Measurements from ENCODE around the gene ZNF580. TPM values are rescaled to one million over a fixed set of nuclear protein-coding genes. Genes with fewer than 3 reads are reported as not detected.

ZNF580 gene
- polyA plus RNA-seq, 5 donors = 32.1 to 56.3 (median 38.3) TPM

GRCh38 chr19:55621673-55622231 is 19.1 kb upstream of the ZNF580 start:
- DNase-seq = no peak

GRCh38 chr19:55622242-55622969 is 18.4 kb upstream of the ZNF580 start:
- no peak for DNase-seq

GRCh38 chr19:55623130-55623529 is 17.7 kb upstream of the ZNF580 start:
- no peak for DNase-seq

DNA sequence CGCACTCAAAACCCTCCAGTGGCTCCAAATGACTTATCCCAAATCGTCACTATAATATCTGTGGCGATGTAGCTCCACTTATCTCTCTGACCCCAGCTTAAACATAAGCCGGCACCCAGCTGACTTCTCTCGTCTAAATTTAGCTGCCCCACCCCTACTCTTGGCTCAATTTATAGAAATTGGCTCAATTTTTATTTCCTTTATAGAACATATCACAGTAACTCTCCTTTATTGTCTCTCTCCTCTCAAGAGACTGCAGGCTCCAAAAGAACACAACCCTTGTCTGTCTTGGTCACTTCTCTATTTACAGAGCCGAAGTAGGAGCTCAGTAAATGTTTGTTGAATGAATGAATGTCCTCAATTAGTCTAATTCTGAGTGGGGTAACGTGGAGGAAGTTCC is 17.2 kb upstream of the ZNF580 start:
- no peak for DNase-seq

GRCh38 chr19:55624109-55625003 is 16.4 kb upstream of the ZNF580 start, which contains the start of gene ZNF784:
TSS of gene ZNF784 (minus strand) at chr19:55624566. CDS start at chr19:55624561, 5 bp downstream.
- peak; percentile 94 to 95 for DNase-seq

GRCh38 chr19:55625004-55625326 is 15.8 kb upstream of the ZNF580 start:
- DNase-seq = no peak

- no peak for DNase-seq
Measured at GRCh38 chr19:55626350-55626749, 14.5 kb upstream of the ZNF580 start.

GRCh38 chr19:55632463-55632834 is 8.4 kb upstream of the ZNF580 start:
- peak; percentile 71 to 86 for DNase-seq

DNA sequence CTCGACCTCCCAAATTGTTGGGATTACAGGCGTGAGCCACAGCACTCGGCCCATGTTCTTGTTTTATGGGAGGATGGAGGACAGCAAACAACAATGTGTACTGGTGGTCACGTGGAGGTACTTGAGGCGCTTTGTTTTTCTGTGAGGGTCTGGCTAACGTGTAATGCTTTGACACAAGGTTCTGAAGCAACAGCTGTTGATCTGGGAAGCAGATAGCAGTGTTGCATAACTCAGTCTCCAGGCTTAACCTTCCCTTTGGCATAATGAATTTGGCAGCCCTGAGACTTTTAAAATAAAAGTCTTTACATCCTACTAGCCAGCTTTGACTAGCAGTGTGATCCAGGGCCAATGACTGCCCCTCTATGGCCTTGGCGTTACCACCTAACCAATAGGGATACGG is 6.9 kb upstream of the ZNF580 start:
- no peak for DNase-seq

GRCh38 chr19:55635334-55635717 is 5.5 kb upstream of the ZNF580 start:
- DNase-seq = no peak

DNA sequence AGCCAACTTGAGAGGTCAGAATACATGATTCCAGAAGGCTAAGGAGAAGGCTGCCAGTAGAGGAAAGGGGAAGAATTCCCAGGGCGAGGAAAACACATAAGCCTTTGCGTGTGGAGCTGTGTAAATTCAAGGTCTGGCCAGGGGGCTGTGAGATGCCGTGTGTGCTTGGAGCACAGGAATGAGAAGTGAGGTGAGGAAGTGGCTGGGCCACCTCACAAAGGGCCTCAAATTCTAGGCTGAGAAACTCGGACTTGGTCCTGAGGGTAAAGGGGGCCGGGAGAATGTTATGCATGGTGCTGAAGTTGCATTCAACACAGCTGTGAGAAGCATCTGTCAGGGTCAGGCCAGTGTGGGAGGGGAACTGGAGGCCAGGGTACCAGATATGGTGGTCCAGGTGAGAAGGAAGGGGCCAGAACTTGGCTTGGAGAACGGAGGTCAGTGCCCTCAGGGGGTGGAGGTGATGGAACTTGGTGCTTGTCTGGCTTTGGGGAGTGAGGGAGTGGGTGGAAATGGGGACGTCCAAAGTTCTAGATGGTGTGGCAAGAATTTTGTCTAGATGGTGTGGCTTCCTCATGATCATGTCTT is 4.9 kb upstream of the ZNF580 start:
- no peak for DNase-seq

- DNase-seq = no peak
Measured at GRCh38 chr19:55636723-55637122, 4.1 kb upstream of the ZNF580 start.

- DNase-seq = no peak
Measured at GRCh38 chr19:55637534-55637933, 3.3 kb upstream of the ZNF580 start.

DNA sequence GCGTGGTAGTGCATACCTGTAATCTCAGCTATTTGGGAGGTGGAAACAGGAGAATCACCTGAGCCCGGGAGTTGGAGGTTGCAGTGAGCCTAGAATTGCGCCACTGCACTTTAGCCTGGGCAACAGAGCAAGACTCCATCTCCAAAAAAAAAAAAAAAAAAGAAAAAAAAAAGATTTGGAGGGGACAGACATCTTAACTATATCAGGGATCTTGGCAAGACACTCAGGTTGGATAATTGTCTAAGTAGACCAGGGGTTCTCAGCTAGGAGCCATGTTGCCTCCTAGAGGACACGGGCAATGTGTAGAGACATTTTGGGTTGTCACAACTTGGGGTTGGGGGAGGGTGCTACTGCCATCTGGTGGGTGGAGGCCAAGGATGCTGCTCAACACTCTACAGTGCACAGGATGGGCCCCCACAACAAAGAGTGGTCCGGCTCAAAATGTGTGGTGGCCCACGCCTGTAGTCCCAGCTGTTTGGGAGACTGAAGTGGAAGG is 1.9 kb upstream of the ZNF580 start:
- DNase-seq = no peak

GRCh38 chr19:55640043-55640576 is 692 bp upstream of the ZNF580 start:
- DNase-seq = peak; percentile 51 to 56

DNA sequence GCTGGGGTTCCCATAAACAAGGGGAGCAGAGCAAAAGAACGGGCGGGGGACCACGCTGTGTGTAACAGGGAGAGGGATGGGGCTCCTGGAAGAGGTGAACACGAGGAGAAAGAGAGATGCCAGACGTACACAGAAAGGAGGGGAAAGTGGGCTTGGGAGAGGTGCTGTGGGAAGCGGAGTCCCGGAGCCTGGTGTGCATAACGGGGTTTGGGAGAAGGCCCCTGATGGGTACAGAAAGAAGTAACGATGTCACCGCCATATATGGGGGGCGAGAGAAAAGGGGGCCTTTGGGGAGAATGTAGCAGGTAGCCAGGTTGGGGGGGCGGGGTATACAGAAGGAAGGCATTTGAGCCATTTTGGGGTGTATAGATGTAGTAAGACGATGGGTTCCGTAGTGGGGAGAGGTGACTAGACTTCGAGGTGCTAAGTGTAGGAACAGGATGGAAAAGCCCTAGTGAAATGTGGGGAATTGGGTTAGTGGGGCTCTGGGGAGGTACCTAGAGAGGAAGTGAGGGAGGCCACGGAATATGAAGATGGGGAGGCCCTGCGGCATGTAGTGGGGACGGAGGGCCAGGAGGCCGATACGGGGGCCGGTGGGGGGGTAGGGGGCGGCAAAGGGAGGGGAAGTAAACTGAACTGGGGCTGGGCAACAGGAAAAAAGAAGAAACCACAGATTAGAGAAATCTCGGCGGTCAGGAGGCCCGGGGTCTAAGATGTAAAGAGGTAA is 787 bp downstream of the ZNF580 start:
- no peak for DNase-seq

GRCh38 chr19:55642153-55643002 is 1.6 kb downstream of the ZNF580 start:
- DNase-seq = no peak

- peak; percentile 48 to 63 for DNase-seq
Measured at GRCh38 chr19:55643003-55643886, 2.4 kb downstream of the ZNF580 start, which contains the start of gene ZNF581. TSS of gene ZNF581 (plus strand) at chr19:55643649. CDS start at chr19:55644572, 923 bp downstream.

DNA sequence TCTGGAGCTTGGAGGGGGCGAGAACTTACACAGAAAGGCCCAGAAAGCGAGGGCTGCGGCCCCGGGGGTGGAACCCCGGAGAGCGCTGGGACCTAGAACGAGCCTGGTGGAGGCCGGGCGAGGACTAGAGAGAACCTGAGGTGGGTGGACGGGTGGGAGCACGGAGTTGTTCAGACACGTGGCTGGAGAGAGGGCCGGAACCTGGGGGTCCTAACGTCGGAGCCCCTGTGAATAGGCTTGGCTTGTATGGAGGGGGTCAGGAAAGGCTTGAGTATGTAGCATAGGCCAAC is 3.0 kb downstream of the ZNF580 start:
- no peak for DNase-seq
